Urothelium cell line (cell line): ENCODE results near the gene ERBB3.

Experiments
- DNase-seq: peaks from one replicate; pipeline ENCODE4 v3.0.0; 2011; ENCODE audit warnings: low spot score, mixed read lengths
- FAIRE-seq: peaks from 2 replicates; lab custom pipeline; 2011; peaks lifted over from hg19 to GRCh38; lab: Jason Lieb, UNC

The ERBB3 gene

DNA sequence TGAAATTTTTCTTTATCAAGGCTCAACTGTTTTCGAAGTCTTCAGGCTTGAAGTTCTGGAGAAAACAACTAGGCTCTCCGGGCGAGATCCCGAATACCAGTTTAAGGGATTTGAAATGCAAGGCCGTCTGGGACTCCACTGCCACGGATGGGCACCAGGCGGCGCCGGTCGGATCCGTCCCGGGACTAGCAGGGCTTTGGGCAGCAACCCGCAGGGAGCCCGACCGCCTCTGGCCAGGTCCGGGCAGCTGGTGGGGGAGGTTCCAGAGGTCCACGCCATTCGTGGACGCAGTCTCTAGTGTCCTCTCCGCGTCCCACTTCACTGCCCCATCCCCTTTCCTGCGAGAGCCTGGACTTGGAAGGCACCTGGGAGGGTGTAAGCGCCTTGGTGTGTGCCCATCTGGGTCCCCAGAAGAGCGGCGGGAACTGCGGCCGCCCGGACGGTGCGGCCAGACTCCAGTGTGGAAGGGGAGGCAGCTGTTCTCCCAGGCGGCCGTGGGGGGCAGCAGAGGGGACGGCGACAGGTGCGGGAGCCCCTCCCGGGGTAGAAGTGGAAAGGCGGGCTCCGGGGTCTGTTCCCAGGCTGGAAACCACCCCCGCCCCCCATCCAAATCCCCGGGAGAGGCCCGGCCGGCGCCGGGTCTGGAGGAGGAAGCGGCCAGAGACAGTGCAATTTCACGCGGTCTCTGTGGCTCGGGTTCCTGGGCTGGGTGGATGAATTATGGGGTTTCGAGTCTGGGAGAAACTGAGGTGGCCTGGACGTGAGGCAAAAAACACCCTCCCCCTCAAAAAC is 838 bp upstream of the ERBB3 start:
- no peak for FAIRE-seq

DNA sequence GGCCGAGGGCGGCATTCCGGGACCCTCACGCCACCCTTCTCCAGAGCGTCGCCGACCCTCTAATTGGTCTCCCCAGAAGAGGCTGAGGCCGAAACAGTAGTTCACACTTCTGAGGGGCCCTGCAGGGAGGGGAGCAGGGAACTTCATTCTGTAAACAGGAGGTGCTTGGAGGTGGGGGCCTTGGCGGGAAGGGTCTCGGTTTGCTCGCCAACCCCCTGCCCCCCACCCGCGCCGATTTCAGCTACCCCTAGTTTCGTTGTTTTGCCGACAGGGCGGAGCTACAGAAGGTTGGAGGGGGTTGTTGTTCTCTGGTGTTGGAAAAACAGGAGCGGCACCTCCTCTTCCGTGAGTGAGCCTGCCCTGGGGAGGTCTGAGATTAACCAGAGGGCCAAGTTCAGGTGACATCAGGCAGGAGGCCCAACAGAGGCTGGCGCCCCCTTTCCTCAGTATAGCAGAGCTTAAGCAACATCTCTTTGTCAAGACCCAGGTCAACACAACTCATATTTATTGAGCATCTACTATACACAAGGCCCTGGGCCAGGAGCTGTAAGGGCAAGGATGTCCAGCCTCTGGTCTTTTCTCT is 682 bp downstream of the ERBB3 start:
- FAIRE-seq (no peak), DNase-seq (no peak)

More for the DNA sequence above, 838 bp upstream of the ERBB3 start:
- DNase-seq, result peak; percentile 88

- FAIRE-seq, result no peak
- DNase-seq, result no peak
These were observed 1.7 kb downstream of the ERBB3 start for GRCh38 chr12:56081393-56082347.

DNA sequence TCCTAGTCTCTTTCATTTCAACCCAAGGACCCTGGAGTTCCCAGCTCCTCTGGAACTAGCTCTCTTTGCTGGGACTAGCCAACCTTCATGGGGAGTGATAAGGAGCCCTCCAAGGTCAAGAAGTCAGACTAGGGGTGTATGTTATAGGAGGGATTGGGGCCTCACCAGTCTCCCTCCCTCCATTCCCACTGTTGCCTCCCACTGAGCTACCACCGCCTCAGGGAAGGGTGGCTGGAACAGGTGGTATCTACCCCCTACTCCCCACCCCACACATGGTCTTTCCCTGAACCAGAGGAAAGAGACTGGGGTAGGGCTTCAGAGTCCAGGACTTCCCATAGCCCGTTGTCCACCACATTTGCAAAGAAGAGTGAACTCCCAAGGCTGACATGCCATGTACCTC is 2.4 kb downstream of the ERBB3 start:
- FAIRE-seq, result no peak
- DNase-seq, result no peak

DNA sequence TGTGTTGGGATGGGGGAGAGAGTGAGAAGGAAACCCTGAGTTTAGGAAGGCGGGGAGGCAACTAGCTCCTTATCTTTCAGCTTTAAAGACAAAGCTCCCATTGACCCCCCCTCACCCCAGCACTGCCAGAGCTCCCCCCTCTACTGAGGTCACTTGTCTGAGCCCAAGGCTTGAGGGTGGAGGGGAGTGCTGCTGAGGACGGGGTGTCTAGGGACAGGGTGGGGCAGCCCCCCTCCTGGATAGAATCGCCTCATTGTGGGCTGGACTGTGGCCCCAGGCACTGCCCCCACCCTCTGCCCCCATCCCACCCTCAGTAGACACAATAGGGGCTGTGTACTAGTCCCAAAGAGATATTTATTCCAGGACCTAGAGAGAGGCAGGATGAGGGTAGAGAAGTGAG is 3.0 kb downstream of the ERBB3 start:
- FAIRE-seq, result no peak
- no peak for DNase-seq

- DNase-seq (no peak), FAIRE-seq (no peak)
These were observed 5.1 kb downstream of the ERBB3 start for GRCh38 chr12:56084958-56085543.

GRCh38 chr12:56086096-56086495 is 6.1 kb downstream of the ERBB3 start:
- FAIRE-seq (no peak), DNase-seq (no peak)

DNA sequence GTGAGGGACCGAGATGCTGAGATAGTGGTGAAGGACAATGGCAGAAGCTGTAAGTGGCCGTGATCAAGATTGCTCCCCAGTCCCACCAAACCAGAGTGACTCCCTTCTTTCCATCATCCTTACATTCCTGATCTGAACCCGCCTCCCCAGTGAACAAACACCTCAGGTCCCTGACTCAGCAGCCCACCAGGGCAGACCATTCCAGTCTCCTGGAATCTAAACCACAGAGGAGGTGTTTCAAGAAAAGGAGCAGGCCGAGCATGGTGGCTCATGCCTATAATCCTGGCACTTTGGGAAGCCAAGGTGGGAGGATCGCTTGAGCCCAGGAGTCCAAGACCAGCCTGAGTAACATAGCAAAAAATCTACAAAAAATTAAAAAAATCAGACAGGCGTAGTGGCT is 6.6 kb downstream of the ERBB3 start:
- FAIRE-seq, result no peak
- DNase-seq, result no peak

DNA sequence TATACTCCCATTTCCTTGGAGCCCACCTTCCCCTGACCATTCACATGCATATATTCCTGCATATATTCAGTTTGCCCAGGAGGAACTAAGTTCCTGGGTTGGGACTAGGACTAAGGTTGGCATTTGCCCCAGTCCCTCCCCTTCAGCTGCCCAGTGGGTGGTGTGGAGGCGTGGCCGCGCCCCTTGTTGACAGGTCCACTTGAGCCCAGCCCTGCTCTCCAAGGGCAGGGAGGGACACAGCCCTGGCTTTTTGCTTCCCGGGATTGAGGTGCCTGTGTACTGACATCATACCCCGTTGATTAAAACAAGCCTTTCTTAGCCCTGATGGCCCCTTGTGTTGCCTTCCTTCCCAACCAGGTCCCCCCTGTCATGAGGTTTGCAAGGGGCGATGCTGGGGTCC is 7.3 kb downstream of the ERBB3 start:
- FAIRE-seq (no peak), DNase-seq (no peak)

DNA sequence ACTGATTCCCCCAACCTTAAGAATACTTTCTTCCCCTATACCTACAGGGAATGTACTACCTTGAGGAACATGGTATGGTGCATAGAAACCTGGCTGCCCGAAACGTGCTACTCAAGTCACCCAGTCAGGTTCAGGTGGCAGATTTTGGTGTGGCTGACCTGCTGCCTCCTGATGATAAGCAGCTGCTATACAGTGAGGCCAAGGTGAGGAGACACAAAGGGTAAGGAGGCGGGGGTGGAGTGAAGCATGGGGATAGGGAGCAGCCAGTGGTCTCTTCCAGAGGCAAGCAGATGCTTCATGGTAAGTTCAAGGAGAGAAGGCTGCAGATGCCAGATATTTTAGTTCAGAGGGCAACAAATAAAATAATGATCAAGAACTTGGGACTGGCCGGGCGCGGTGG is 17.8 kb downstream of the ERBB3 start:
- no peak for DNase-seq
- no peak for FAIRE-seq

DNA sequence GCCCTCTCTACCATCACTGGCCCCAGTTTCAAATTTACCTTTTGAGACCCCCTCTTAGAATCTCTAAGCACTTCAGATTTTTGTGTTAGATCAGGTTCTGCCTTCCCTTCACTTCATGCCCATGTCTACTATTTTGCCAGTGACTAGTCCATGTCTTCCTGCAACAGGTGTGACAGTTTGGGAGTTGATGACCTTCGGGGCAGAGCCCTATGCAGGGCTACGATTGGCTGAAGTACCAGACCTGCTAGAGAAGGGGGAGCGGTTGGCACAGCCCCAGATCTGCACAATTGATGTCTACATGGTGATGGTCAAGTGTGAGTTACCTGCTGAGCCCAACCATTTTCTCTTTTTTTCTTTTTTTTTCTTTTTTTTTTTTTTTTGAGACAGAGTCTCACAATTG is 18.6 kb downstream of the ERBB3 start:
- no peak for FAIRE-seq
- no peak for DNase-seq

- FAIRE-seq (no peak), DNase-seq (no peak)
These were observed 19.8 kb downstream of the ERBB3 start for GRCh38 chr12:56099787-56100186.

DNA sequence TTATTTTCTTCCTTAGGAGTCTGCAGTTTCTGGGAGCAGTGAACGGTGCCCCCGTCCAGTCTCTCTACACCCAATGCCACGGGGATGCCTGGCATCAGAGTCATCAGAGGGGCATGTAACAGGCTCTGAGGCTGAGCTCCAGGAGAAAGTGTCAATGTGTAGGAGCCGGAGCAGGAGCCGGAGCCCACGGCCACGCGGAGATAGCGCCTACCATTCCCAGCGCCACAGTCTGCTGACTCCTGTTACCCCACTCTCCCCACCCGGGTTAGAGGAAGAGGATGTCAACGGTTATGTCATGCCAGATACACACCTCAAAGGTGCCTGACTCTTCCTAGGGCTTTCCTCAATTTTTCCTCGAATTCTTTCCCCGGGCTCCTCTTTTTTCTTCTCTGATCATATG is 21.1 kb downstream of the ERBB3 start:
- DNase-seq, result no peak
- no peak for FAIRE-seq

- no peak for FAIRE-seq
- no peak for DNase-seq
These were observed 22.7 kb downstream of the ERBB3 start for GRCh38 chr12:56102683-56103065.

- FAIRE-seq, result no peak
- DNase-seq, result no peak
These were observed 23.2 kb downstream of the ERBB3 start for GRCh38 chr12:56103066-56103711.

GRCh38 chr12:56103823-56104108 is 23.8 kb downstream of the ERBB3 start:
- no peak for FAIRE-seq
- DNase-seq, result no peak

DNA sequence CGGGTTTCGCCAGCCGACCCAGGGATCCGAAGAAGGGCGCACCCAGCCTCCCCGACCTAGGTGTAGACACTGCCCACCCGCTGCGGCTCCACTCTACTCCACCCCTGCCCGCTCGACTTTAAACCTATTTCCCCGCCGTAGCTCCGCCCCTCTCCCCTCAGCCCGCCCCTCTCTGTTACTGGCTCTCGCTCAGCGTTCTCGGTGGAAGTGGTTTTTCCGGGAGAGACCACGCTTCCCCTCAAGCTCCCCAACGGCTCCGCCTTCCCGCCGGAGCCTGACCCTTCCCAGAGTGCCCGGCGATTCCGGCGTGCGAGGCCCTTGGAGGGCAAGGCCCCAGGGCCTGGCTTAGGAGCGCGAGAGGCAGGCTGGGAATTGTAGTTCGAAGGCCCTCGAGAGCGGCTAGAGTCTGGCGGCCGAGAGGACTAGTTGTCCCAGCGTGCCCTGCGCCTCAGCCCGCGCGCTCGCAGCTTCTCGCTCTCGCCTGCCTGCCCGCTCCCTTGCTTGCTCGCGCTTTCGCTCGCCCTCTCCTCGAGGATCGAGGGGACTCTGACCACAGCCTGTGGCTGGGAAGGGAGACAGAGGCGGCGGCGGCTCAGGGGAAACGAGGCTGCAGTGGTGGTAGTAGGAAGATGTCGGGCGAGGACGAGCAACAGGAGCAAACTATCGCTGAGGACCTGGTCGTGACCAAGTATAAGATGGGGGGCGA is 24.3 kb downstream of the ERBB3 start, which contains the start of gene PA2G4:
PA2G4 (plus strand) TSS at position 451 of the 706 bp plus-strand sequence; CDS start at position 630, 179 bp downstream.
- FAIRE-seq, result no peak
- peak; percentile 98 for DNase-seq

DNA sequence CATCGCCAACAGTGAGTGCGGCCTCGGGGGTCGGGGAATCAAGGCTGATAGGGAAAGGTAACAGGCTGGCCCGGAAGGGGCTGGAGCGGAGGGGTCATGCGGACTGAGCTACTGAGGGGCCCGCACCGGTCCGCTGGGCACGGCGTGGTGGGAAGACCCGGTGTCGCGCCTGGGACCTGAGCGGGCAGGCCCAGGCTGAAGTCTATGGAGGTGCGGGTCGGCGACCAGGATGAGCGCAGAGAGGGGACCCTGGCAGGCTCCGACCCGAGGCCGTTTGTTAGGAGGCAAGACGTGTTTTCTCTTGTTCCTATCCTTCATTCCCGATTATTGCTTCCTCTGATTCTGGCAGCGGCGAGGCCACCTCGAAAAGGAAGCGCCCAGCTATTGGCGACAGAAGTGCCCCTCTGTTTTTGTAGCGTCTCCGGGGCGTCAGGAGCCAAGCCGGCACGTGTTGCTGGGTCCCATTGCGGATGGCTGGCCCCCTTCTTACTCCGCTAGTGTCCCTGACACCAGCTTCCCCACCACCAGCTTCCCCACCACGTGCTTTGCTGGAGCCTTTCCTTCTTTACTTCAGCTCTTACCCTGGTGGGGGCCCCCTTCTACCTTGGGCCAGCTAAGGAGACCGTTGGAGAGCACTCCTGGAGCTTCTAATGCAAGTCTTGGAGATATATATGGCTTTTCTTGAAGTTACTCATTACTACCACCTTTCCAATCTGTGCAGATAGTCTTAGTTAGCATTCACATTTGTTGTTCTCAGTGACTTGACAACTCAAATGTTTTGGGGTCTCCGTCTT is 25.0 kb downstream of the ERBB3 start:
- DNase-seq, result no peak

GRCh38 chr12:56105609-56105902 is 25.6 kb downstream of the ERBB3 start:
- DNase-seq (no peak), FAIRE-seq (no peak)

More for the DNA sequence above, 25.0 kb downstream of the ERBB3 start:
- FAIRE-seq, result no peak

GRCh38 chr12:56107242-56107641 is 27.3 kb downstream of the ERBB3 start:
- no peak for FAIRE-seq
- no peak for DNase-seq
